WTC11 (cell line): Measurements from ENCODE around the gene RNF115. TPM values are rescaled to one million over a fixed set of nuclear protein-coding genes. Genes with fewer than 3 reads are reported as not detected.

Source experiments
- ATAC-seq: fragments of 200-7000 bp; cut with Tn5 transposase; 2 replicates; pipeline ENCODE4 v1.10.0; 2021; ENCODE audit warnings: mild to moderate bottlenecking, moderate library complexity
- CTCF ChIA-PET: fragments of 300-600 bp; sonication (Branson Sonifier 250); formaldehyde crosslinking; loops from one replicate; lab custom pipeline; 2021; ENCODE audit warnings: antibody characterized with exemption; lab: Charles Lee
- POLR2A ChIA-PET: fragments of 350-600 bp; sonication (Branson Sonifier 250); formaldehyde crosslinking; loops from one replicate; lab custom pipeline; 2021; ENCODE audit warnings: antibody characterized with exemption; lab: Charles Lee
- DNase-seq: peaks from one replicate; pipeline ENCODE4 v3.0.0; 2021; ENCODE audit warnings: low spot score
- H3K27ac Mint-ChIP-seq: 2 replicates; pipeline ENCODE4 v1.8.0; 2021; ENCODE audit warnings: mixed read lengths
- H3K27me3 Mint-ChIP-seq: 2 replicates; pipeline ENCODE4 v1.8.0; 2021; ENCODE audit warnings: low read depth, mild to moderate bottlenecking, moderate library complexity, mixed read lengths
- H3K36me3 Mint-ChIP-seq: 2 replicates; pipeline ENCODE4 v1.8.0; 2021; ENCODE audit warnings: mixed read lengths
- H3K4me1 Mint-ChIP-seq: 2 replicates; pipeline ENCODE4 v1.8.0; 2022; ENCODE audit warnings: mixed read lengths
- H3K4me3 Mint-ChIP-seq: 2 replicates; pipeline ENCODE4 v1.8.0; 2021; ENCODE audit warnings: mild to moderate bottlenecking, moderate library complexity, mixed read lengths
- H3K9me3 Mint-ChIP-seq: 2 replicates; pipeline ENCODE4 v1.8.0; 2021; ENCODE audit warnings: mixed read lengths
- ELF4 ChIP-seq: sonication (generic); formaldehyde crosslinking; IDR thresholded peaks from 2 replicates; pipeline ENCODE4 v1.8.1; 2022; ENCODE audit warnings: low read depth, mild to moderate bottlenecking, moderate library complexity, missing genetic modification reagents
- EMX1 ChIP-seq: fragments of 250-450 bp; sonication (Bioruptor Pico); IDR thresholded peaks from 2 replicates; pipeline ENCODE4 v1.8.0; 2021; ENCODE audit warnings: mild to moderate bottlenecking
- ETV6 ChIP-seq: sonication (generic); formaldehyde crosslinking; IDR thresholded peaks from 2 replicates; pipeline ENCODE4 v1.8.1; 2022; ENCODE audit warnings: mild to moderate bottlenecking, missing genetic modification reagents
- GABPB1 ChIP-seq: sonication (generic); formaldehyde crosslinking; IDR thresholded peaks from 2 replicates; pipeline ENCODE4 v1.8.1; 2023; ENCODE audit warnings: mild to moderate bottlenecking, missing genetic modification reagents
- GRHL2 ChIP-seq: fragments of 250-450 bp; sonication (Bioruptor Pico); IDR thresholded peaks from 2 replicates; pipeline ENCODE4 v1.8.0; 2022; ENCODE audit warnings: mild to moderate bottlenecking, moderate library complexity; ENCODE audit not compliant: insufficient replicate concordance, severe bottlenecking
- JUN ChIP-seq: sonication (generic); formaldehyde crosslinking; IDR thresholded peaks from 2 replicates; pipeline ENCODE4 v1.8.0; 2023; ENCODE audit warnings: mild to moderate bottlenecking, missing genetic modification reagents
- ZBTB21 ChIP-seq: sonication (generic); formaldehyde crosslinking; IDR thresholded peaks from 2 replicates; pipeline ENCODE4 v1.8.1; 2023; ENCODE audit warnings: mild to moderate bottlenecking, missing genetic modification reagents, borderline replicate concordance
- ZNF263 ChIP-seq: sonication (generic); formaldehyde crosslinking; IDR thresholded peaks from 2 replicates; pipeline ENCODE4 v1.8.1; 2022; ENCODE audit warnings: low read depth, mild to moderate bottlenecking, moderate library complexity, missing genetic modification reagents
- ZNF317 ChIP-seq: sonication (generic); formaldehyde crosslinking; IDR thresholded peaks from 2 replicates; pipeline ENCODE4 v1.8.1; 2023; ENCODE audit warnings: low read depth, mild to moderate bottlenecking, moderate library complexity, missing genetic modification reagents, borderline replicate concordance
- total RNA-seq: library from RNA; stranded (reverse); gene quantifications from 3 replicates; pipeline ENCODE4 v1.2.3, GENCODE V29; 2021
- TF ChIP-seq, protein P1 (sequence below): fragments of 250-450 bp; sonication (Bioruptor Pico); IDR thresholded peaks from 2 replicates; pipeline ENCODE4 v1.9.0; 2021; ENCODE audit warnings: moderate library complexity, mild to moderate bottlenecking, inconsistent platforms, borderline replicate concordance
- TF ChIP-seq, protein P2 (sequence below): sonication (generic); formaldehyde crosslinking; IDR thresholded peaks from 2 replicates; pipeline ENCODE4 v1.8.1; 2022; ENCODE audit warnings: mild to moderate bottlenecking, missing genetic modification reagents, moderate library complexity, borderline replicate concordance
- TF ChIP-seq, protein P3 (sequence below): fragments of 250-450 bp; sonication (Bioruptor Pico); IDR thresholded peaks from 2 replicates; pipeline ENCODE4 v1.9.0; 2021; ENCODE audit warnings: mild to moderate bottlenecking, borderline replicate concordance
- TF ChIP-seq, protein P4 (sequence below): fragments of 250-450 bp; sonication (Bioruptor Pico); conservative IDR thresholded peaks from 2 replicates; pipeline ENCODE4 v1.9.0; 2021; ENCODE audit warnings: mild to moderate bottlenecking
- TF ChIP-seq, protein P5 (sequence below): sonication (generic); formaldehyde crosslinking; IDR thresholded peaks from 2 replicates; pipeline ENCODE4 v1.8.0; 2022; ENCODE audit warnings: mild to moderate bottlenecking, missing genetic modification reagents

RNF115 gene
- total RNA-seq, 1 experiment from 2014 or later = 8.1 TPM

DNA sequence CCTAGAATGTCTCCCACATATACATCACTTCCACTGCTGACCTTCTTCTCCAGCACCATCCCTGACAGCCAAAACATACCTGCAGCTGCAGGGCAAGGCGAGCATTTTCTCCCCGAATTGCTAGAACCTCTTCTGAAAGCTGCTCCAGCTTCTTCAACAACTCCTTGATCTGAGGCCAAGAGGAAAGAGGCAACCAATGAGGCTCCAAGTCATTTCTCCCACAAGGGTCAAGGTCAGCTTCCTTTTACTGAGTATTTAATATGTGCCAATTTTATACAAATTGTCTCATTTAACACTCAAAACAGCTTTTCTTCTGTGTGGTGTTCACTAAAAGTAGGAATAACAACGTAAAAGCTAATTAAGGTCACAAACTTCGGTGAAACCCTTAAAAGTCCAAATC is 44.3 kb upstream of the RNF115 start:
- ATAC-seq = no peak
- TF ChIP-seq JUN (CRISPR knock-in tag) (no peak), ETV6 (CRISPR knock-in tag) (no peak), EMX1 (CRISPR knock-in tag) (no peak), GABPB1 (no peak)
- TF ChIP-seq, protein P1, sequence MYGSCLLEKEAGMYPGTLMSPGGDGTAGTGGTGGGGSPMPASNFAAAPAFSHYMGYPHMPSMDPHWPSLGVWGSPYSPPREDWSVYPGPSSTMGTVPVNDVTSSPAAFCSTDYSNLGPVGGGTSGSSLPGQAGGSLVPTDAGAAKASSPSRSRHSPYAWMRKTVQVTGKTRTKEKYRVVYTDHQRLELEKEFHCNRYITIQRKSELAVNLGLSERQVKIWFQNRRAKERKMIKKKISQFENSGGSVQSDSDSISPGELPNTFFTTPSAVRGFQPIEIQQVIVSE (CRISPR knock-in tag) = no peak
- TF ChIP-seq, protein P2, sequence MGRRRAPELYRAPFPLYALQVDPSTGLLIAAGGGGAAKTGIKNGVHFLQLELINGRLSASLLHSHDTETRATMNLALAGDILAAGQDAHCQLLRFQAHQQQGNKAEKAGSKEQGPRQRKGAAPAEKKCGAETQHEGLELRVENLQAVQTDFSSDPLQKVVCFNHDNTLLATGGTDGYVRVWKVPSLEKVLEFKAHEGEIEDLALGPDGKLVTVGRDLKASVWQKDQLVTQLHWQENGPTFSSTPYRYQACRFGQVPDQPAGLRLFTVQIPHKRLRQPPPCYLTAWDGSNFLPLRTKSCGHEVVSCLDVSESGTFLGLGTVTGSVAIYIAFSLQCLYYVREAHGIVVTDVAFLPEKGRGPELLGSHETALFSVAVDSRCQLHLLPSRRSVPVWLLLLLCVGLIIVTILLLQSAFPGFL = no peak
- TF ChIP-seq, protein P3, sequence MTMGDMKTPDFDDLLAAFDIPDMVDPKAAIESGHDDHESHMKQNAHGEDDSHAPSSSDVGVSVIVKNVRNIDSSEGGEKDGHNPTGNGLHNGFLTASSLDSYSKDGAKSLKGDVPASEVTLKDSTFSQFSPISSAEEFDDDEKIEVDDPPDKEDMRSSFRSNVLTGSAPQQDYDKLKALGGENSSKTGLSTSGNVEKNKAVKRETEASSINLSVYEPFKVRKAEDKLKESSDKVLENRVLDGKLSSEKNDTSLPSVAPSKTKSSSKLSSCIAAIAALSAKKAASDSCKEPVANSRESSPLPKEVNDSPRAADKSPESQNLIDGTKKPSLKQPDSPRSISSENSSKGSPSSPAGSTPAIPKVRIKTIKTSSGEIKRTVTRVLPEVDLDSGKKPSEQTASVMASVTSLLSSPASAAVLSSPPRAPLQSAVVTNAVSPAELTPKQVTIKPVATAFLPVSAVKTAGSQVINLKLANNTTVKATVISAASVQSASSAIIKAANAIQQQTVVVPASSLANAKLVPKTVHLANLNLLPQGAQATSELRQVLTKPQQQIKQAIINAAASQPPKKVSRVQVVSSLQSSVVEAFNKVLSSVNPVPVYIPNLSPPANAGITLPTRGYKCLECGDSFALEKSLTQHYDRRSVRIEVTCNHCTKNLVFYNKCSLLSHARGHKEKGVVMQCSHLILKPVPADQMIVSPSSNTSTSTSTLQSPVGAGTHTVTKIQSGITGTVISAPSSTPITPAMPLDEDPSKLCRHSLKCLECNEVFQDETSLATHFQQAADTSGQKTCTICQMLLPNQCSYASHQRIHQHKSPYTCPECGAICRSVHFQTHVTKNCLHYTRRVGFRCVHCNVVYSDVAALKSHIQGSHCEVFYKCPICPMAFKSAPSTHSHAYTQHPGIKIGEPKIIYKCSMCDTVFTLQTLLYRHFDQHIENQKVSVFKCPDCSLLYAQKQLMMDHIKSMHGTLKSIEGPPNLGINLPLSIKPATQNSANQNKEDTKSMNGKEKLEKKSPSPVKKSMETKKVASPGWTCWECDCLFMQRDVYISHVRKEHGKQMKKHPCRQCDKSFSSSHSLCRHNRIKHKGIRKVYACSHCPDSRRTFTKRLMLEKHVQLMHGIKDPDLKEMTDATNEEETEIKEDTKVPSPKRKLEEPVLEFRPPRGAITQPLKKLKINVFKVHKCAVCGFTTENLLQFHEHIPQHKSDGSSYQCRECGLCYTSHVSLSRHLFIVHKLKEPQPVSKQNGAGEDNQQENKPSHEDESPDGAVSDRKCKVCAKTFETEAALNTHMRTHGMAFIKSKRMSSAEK (CRISPR knock-in tag) = no peak
- TF ChIP-seq, protein P4, sequence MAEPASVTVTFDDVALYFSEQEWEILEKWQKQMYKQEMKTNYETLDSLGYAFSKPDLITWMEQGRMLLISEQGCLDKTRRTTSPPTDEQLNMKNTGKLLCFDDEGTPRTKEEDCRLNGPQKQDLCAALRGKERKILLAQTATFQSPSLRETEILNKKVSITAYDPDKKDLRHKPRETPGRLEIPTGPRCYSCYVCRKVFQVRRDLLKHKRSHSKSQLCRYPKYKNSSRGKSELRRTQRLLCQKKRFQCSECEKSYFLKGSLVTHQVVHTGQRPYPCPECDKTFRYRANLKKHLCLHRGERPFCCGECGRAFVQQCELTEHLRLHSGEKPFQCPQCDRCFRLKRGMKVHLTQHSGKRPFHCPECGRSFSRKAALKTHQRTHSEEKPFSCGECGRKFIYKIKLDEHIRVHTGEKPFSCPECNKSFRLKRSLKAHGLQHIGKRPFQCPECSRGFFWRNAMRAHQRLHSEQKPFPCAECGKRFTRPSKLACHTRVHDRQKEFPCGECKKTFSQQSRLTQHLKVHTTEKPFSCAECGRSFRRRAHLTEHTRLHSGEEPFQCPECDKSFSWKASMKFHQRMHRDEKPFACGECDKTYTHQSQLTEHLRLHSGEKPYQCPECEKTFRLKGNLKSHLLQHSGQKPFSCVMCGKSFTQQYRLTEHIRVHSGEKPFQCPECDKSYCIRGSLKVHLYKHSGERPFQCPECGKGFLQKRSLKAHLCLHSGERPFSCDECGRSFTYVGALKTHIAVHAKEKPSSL (CRISPR knock-in tag) = no peak
- TF ChIP-seq, protein P5, sequence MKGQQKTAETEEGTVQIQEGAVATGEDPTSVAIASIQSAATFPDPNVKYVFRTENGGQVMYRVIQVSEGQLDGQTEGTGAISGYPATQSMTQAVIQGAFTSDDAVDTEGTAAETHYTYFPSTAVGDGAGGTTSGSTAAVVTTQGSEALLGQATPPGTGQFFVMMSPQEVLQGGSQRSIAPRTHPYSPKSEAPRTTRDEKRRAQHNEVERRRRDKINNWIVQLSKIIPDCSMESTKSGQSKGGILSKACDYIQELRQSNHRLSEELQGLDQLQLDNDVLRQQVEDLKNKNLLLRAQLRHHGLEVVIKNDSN (CRISPR knock-in tag) = no peak
- Mint-ChIP-seq H3K27me3 (peaks cover 18% of the 10 kb centered on the region), H3K4me3 (no peak overlapping the region), H3K27ac (no peak overlapping the region), H3K36me3 (peaks cover 2% of the 10 kb centered on the region; the same call in 1 of the 2 replicates), H3K9me3 (no peaks in the 10 kb centered on the region), H3K4me1 (peaks cover 43% of the 10 kb centered on the region)
- no peak for DNase-seq
- ChIA-PET POLR2A (no interaction called here), CTCF (interaction anchor here (0.5 kb wide), 1 partner anchor 21 kb away, joined by 3 read pairs; no protein-coding TSS in a partner anchor)

DNA sequence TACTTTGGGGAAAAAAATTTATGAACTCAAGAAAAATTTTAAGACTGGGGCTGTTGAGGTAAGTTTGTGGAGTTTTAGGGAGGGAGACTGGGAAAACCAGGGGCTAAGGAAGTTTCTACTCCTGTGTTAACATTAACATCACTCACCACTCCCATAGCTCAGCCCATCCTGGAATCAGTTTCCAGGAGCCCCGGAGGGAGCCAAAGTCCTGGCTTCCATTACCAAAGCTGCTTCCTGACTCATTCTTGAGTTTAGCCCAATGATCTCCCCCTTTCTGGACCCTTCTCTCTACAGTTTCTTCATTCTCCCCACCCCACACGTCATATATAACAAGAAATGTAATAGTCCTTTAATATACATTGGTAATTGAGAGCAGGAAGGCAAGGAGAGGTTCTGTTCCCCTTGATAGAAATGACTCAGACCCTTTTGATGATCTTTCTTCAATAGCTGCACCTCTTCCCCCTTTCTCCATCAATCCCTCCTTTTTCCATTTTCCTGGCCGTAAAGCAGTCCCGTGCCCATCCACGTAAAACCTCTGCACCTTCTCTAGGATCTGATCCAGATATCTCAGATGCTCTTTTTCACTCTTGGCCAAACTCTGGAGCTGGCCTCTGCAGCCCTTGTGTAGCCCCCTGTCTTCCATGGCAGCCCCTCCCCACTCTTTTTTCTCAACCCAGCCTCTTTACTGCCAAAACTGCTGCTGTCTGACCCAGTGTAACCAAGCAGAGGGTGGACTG is 39.6 kb upstream of the RNF115 start:
- no peaks in the 10 kb centered on the region for H3K9me3 Mint-ChIP-seq
- CTCF ChIA-PET = interaction anchor here (0.6 to 1.9 kb wide), 6 partner anchors 9 to 123 kb away, joined by 3 to 5 read pairs (median 4); partner anchors contain the start of gene NUDT17
- H3K4me3 Mint-ChIP-seq = no peak overlapping the region
- no peak overlapping the region for H3K27ac Mint-ChIP-seq
- peaks cover 2% of the 10 kb centered on the region; the same call in 1 of the 2 replicates for H3K36me3 Mint-ChIP-seq
- H3K27me3 Mint-ChIP-seq = no peaks in the 10 kb centered on the region
- TF ChIP-seq ZNF317 (CRISPR knock-in tag) (no peak), ELF4 (no peak), GRHL2 (CRISPR knock-in tag) (no peak), ZNF263 (CRISPR knock-in tag) (no peak), ZBTB21 (CRISPR knock-in tag) (no peak)
- TF ChIP-seq, protein P5 (CRISPR knock-in tag) = no peak
- POLR2A ChIA-PET = interaction anchor here (1.1 kb wide), 1 partner anchor 9 kb away, joined by 3 read pairs; no protein-coding TSS in a partner anchor
- DNase-seq (no peak), ATAC-seq (no peak)
- H3K4me1 Mint-ChIP-seq = peaks cover 24% of the 10 kb centered on the region
